Measurements from ENCODE around the gene TERT. TPM values are rescaled to one million over a fixed set of nuclear protein-coding genes. Genes with fewer than 3 reads are reported as not detected.
A peak's percentile ranks its signal among the peaks of the same experiment; 100 is the strongest.

TERT gene
- total and polyA plus RNA-seq, 2 of the 13 experiments (the other 11 are each of a cell fraction or from before 2014, with no cell fraction given), result 4.3 to 5.9 TPM

- TF ChIP-seq AKNA (CRISPR knock-in tag; IDR thresholded peaks at IDR 0.05; ENCODE audit: borderline replicate concordance) (0 out of 2 replicates have a peak, but pooled peaks have one; percentile 75), CCDC6 (CRISPR knock-in tag; IDR thresholded peaks at IDR 0.05) (peak; percentile 74; the same call in 1 of the 2 replicates), PCBP1 (IDR thresholded peaks at IDR 0.05; ENCODE audit: borderline replicate concordance, low read depth, low read length) (0 out of 2 replicates have a peak, but pooled peaks have one; percentile 78), ZNF512B (CRISPR knock-in tag; IDR thresholded peaks at IDR 0.05; ENCODE audit: borderline replicate concordance) (no peak), MLLT10 (CRISPR knock-in tag; IDR thresholded peaks at IDR 0.05) (no peak), PHF20 (CRISPR knock-in tag; IDR thresholded peaks at IDR 0.05) (peak; percentile 44; the same call in 1 of the 2 replicates), PAF1 (CRISPR knock-in tag; IDR thresholded peaks at IDR 0.05) (no peak), HNRNPUL1 (IDR thresholded peaks at IDR 0.05; ENCODE audit: low read depth, low read length) (no peak), HNRNPL (IDR thresholded peaks at IDR 0.05; ENCODE audit: low read depth, low read length) (no peak), ZNF703 (CRISPR knock-in tag; IDR thresholded peaks at IDR 0.05; ENCODE audit: borderline replicate concordance) (no peak; the same call in 1 of the 2 replicates), DDIT3 (CRISPR knock-in tag; IDR thresholded peaks at IDR 0.05) (no peak), CREBL2 (CRISPR knock-in tag; IDR thresholded peaks at IDR 0.05; ENCODE audit: borderline replicate concordance) (no peak), TAF15 (IDR thresholded peaks at IDR 0.05; ENCODE audit: low read depth, low read length, poor library complexity, severe bottlenecking) (no peak), TEAD2 (CRISPR knock-in tag; IDR thresholded peaks at IDR 0.05) (peak; percentile 86; the same call in 1 of the 2 replicates), SNAPC2 (CRISPR knock-in tag; IDR thresholded peaks at IDR 0.05) (no peak), NONO (IDR thresholded peaks at IDR 0.05) (no peak), NONO (CRISPR knock-in tag; conservative IDR thresholded peaks at IDR 0.05) (0 out of 2 replicates have a peak, but pooled peaks have one; percentile 23), SALL2 (CRISPR knock-in tag; IDR thresholded peaks at IDR 0.05) (peak; percentile 94)
These were observed 48.0 kb downstream of the TERT start (continued) for GRCh38 chr5:1246711-1247431.

Measured in HepG2 (cell line).